GM18870 (cell line): ENCODE measurements around the gene ATP6V0A4.
"Not testable (repeated sequence)": the region's sequence is repeated elsewhere in the genome, so short reads cannot be mapped to it uniquely, and the experiment has no call there.

Source experiments
- ATAC-seq: cut with Tn5 transposase; IDR thresholded peaks from one replicate; pipeline ENCODE4 v1.9.1; 2021; ENCODE audit warnings: moderate library complexity; ENCODE audit not compliant: unreplicated experiment

ATP6V0A4 gene

DNA sequence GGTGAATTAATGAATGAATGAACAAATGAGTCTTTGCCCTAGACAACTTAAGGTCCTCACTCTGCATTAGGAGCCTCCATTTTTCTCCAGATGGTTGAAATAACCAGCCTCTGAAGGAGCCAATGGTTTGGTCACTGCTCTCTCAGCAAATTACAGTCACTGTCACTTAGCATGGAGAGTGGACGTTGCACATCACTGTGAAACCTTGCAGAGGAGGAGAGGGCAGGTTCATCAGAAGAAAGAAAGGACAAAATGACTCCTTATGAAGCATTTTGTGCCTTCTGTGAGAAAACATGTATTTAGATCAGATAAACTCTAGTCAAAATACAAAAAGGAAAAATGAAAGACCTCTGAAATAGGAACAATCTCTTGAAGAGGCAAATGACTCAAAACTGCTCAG is 6.6 kb upstream of the ATP6V0A4 start:
- ATAC-seq, result no peak

DNA sequence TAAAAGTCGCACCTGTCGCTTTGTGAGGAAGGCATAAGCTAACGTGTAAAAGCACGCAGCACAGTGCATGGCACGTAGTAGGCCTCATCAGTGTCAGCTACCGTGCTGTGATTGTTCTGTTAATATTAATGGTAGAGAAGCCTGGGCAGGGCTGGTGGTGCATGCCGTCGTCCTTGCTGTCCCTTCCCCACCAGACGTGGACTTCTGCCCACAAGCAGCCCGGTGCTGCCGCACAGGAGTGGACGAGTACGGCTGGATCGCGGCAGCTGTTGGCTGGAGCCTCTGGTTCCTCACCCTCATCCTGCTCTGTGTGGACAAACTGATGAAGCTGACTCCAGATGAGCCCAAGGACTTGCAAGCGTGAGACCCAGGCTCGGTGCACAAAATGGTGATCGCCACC is 4.7 kb upstream of the ATP6V0A4 start:
- no peak for ATAC-seq

DNA sequence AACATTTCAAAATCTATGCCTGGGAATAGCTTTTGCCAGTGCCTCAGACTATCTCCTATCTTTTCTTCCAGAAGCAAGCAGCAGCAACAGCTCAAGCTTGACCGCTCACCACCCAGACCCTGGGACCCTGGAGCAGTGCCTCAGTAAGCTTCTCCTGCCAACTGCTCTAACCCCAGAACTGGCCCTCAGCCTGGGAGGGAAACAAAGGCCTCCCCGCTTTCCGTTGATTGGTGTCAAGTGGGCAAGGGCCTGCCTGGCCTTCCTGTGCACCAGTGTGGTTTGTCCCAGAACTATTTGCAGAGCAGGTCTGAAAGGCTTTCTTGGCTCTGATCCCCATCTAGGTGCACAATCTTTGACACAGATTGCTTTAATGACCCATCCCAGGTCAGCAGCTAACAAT is 3.3 kb upstream of the ATP6V0A4 start:
- no peak for ATAC-seq

DNA sequence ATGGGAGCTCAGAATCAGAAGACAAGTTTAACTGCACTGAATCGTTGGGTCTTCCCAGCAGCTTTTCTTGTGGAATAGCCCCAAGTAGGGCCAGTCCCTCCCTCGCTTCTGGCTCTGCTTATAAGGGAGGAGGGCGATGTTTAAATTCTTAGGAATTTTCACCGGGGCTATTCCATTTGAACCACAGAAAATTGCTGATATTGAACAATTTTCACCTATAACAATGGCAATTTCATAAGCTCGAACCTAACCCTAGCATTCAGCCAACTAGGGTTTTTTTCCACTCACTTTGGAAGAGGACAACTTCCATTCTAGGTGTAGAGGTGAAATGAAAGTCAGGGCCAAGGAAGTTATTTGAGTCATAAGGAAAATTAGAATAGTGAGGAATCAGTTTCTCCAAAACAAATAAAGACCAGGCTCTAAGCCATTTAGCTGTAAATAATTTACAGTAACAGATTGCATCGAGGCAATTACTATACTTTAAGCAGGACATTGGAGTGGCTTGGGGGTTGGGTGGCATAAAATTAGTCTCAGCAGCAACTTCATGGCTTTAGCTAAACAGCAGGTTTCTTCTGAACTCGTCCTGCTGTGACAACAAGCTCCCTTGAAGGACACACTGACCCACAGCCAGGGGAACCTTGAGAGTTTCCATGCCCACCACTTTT is 1.5 kb upstream of the ATP6V0A4 start:
- ATAC-seq, result no peak

DNA sequence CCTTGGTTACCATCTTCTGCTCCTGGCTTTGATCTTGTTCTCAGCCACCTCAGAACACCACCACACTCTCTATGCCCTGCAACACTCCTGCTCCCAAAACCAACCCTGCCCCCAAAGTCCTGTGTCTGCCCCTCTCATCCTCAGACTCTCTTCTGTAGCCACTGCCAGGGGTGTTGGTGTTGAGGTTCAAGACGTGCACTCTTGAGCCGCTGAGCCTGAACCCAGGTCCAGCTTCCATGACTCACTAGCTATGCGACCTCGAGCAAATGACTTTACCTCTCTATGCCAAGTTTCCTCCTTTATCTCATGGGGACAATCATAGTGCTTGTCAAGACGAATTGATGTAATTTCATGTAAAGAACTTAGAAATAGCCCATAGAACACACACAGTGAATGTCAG is 840 bp upstream of the ATP6V0A4 start:
- ATAC-seq, result no peak

DNA sequence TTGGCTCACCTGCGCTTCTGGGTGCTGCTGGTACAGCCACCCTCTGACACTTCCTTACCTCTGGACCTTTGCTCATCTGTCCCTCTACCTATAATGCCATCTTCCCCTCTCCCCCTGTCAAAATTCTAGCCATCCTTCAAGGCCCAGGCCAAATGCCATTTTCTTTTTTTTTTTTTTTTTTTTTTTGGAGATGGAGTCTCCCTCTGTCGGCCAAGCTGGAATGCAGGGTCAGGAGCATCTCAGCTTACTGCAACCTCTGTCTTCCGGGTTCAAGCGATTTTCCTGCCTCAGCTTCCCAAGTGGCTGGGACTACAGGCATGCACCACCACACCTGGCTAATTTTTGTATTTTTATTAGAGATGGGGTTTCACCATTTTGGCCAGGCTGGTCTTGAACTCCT is 950 bp downstream of the ATP6V0A4 start:
- ATAC-seq, result not testable (repeated sequence)

DNA sequence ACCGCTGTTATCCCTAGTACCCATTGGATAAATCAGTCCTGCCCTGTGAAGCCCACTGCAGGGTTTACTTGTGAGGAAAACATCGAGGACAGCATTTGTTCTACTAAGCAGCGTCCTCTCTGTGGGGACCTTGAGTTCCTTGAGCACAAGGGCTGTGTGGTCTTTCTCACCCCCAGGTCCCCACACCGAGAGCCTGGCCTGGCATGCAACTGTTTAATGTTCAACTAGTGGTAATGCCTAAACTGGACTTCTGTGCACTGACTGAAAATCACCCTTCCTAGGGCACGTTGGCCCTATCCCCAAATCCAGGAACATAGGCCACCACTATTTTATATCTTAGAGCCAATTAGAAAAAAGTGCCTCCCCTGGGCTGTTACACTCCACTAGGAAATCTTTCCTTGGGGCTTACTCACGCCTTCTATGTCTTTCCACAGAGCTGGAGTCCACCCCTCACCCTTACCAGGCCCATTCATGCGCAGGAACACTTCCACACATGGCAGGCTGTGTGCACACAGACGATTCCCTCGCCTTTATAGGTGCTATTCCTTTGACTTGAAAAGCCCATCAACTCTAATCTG is 1.9 kb downstream of the ATP6V0A4 start:
- ATAC-seq, result no peak

DNA sequence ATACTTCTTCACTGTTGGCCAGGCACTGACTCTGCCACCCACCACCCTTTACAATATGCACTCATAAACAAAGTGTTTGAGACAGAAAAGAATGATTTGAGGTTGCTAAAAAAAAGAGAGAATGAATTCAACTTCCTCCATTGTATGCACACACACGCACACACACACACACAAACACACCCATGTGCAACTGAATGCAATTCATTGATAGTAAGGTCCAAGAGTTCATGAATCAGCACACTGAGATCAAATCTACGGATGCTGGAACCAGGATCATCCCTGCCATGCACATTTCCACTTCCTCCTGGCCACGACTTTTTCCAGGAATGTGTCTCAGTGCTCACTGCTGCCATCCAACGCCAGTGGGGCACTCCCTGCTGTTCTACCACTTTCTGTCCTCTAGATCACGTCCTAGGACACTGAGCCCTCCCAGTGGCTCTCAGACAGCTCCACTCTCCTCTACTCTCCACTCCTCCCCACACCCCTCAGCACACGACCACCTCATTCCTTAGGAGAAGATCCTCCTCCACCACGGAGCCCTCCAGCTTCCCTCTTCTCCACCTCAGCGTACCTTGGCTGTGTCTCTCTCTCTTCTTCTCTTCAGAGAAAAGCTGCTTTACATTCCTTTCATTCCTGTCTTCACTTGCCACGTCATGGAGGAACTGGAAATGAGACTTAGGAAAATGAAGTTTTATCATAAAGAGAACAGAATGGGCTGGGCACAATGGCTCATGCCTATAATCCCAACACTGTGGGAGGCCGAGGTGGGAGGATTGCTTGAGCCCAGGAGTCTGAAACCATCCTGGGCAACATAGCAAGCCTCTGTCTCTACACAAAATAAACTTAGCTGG is 12.2 kb downstream of the ATP6V0A4 start:
- ATAC-seq, result no peak

DNA sequence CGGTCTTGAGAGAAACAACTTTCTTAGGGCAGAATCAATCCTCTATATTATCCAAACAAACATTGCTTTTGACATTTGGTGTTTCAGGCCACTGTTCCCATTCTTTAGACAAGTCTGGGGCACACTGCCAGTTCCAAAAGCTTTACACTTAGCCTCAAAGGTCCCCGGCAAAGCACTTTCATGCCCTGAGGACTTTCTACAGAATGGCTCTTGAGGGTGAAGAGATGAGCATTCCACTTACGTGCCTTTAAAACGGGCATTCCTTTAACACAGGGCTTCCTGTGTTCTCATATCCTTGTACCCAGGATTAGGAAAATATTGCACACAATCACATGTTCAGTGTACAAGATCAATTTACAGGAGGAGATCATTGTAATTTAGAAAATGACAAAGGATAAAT is 13.3 kb downstream of the ATP6V0A4 start:
- ATAC-seq, result no peak

DNA sequence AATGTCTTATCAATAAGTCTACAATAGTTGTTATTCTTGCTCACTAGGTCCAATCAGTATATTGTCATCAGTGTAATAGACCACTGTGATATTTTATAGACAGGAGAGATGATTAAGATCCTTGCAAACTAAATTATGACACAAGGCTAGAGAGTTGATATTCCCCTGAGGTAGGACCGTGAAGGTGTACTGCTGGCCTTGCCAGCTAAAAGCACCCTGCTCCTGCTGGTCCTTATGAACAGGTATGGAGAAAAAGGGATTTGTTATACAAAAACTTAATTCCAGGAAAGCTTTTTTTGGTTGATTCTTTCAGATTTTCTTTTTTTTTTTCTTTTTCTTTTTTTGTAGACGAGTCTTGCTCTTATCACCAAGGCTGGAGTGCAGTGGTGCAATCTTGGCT is 17.0 kb downstream of the ATP6V0A4 start:
- no peak for ATAC-seq

DNA sequence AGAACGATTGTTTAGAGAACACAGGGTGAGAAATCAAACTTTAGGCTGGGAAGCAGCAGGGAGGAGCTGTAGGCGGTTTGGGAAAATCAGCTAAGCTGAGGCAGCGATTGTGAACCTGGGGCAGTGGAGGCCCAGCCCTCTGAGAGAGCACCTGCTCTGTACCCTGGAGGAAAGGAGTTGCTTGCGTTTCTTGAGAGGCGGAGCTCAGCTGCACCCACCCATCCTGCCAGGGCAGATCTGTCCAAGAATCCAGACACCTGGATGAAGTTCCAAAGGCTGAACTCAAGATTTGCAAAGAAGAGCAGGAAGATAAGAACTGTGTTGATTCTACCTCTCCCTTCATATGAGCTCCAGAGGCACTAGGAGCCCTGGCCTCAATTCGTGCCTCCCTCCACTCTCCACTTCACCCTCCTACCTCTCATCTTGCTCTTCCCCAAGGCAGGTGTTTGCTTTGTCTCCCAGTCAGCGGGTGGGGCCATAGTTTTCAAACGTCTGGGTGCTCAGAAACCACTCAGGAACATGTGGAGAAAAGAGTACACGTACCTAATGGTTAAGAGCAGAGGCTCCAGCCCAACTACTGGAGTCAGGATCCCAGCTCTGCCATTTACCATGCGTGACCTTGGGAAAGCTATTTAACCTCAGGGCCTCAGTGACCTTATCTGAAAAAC is 21.7 kb downstream of the ATP6V0A4 start:
- ATAC-seq, result no peak

DNA sequence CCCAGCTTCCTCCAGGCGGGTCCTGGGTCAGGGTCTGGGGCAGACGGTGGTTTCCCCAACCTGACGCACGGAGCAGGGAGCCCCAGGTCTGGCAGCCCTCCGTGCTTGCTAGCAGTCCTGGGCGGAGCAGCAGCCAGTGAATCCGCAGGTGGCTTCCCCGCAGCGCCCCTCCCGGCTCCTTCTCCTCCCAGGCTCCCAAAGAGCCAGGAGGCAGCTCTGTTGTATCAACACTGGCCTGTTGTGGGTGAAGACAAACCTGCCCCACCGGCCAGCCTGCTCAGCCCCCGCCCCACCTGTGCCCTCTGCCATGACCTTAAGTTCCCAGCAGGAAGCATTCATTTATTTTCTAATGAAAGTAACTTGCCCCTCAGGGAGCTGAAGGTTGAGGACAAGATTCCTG is 24.2 kb downstream of the ATP6V0A4 start:
- ATAC-seq, result no peak

DNA sequence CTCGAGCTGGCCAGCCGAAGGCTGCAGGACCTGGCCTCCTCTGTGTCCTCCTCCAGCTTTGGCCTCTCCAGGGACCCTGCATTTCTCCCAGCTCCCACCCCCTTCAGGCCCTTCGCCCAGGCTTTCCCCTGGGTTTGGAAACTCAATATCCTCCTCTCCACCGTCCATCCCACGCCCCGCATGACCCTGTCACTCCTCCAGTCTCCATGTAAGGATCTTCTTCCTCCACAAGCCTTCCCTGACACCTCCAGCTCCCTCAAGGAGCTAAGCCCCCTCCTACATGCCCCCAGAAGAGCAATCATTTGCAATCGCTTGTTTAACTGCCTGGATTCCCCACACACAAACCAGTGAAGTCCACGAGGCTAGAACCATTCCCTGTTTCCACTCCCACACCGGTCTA is 24.8 kb downstream of the ATP6V0A4 start:
- ATAC-seq, result no peak

DNA sequence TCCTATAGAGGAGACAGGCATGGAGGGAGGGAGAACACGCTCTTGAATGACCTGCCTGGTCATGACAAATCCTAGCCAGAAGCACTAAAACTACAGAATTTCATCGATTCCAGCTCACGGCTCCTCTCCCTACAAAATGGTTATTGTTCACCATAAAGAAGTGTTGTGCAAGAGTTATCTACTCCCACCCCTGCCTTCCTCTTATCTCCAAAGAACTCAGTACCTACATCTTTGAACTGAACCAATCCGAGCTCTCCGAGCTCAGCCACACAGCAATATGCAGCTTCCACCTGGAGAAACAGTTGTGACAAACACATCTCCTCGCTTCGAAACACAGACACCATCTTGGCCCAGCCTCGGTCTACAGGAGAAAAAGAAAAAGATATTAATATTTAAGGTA is 27.1 kb downstream of the ATP6V0A4 start:
- no peak for ATAC-seq

DNA sequence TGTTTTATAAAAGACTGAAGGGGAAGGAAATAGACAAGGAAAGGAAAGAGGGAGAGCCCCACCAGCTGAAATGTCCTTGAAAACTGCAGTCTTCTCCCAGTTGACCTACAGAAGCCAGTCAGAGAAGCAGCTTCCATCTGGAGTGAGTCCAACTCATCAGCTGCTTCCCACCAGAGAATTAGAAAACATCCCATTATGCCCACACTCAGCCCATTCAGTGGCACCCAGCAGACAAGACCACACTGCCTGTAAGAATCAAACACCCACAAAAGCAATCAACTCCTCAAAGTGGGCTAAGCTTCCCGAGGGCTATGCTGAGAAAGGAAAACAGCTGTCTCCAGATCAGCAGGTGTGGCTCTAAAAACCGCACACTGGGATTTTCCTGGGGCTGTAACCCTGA is 29.8 kb downstream of the ATP6V0A4 start:
- no peak for ATAC-seq

DNA sequence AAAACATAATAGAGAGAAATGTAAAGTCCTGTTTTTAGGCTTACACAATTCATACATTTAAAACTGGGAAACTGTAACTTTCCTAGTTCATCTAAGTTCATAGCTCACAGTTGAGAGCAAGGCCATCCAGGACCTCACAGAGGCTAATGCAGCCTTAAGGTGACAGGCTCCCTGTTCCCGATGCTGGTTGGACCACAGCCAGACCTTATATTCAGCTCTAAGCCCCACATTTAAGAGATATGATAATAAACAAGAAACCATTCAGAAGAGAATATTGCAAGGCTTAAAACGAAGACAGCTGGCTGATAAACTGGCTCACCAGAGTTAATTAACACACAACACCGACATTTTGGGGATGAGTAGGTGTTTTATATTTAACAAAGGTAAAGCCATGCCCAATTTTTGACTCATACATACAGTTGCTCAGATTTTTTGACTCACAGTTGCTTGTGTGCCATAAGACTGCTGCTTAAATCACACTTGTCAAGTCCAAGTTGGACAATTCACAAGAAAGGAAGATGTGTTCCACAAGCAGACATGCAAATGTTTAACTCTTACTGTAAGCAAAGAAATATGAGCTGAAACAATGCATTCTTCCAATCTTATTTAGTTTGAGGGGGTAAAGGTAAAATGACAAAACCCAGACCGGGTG is 41.3 kb downstream of the ATP6V0A4 start:
- ATAC-seq, result no peak

DNA sequence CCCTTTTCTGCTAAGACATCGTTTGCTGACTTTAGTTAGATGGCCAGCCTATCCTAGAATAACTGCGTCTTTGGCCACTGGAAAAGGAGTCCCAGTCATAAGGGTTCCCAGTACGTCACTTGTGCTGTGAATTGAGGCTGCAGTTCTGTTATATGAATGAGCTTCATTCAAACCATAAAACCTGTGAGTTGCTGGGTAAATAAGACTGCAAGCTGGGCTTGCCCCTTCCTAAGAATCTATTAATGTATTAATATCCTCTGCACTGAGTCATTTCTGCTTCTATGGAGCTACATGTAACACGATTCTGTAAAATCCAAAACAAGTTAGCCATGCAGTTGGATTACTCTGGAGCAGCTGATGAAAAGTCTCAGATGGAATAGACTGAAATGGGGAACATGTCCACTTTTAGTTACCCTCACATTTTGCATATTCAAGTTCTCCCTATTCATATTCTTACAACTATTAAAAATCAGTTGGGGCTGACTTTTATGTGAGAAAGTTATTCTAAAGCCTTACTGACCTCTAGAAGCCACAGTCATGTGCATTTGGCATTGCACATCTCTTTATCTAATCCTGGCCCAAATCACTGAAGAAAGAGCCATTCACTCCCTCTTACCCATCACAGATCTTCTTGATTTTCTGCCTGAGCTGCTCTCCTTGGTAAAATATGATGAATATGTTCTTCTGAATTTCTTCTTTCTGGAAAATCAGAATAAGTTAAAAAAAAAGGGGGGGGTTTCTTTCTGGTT is 42.0 kb downstream of the ATP6V0A4 start:
- ATAC-seq, result no peak

DNA sequence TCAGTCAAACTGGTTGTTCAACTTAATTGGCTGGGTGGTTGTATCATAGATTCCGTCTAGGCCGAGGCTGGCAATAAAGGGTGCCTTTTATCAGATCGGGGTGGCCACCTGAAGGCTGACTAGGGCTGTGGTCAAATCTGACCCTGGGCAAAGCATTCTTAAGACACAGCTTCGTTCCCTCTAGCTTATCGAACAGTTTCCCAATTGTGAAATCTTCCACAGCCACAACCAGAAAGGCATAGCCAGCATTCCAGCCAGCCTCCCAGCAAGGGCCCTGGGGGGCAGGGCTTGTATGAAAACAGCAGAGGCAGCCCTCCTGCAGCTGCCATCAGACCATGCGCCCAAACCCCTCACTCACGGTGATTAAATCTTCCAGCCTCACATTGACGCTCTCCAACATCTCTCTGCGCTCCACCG is 42.7 kb downstream of the ATP6V0A4 start:
- no peak for ATAC-seq

DNA sequence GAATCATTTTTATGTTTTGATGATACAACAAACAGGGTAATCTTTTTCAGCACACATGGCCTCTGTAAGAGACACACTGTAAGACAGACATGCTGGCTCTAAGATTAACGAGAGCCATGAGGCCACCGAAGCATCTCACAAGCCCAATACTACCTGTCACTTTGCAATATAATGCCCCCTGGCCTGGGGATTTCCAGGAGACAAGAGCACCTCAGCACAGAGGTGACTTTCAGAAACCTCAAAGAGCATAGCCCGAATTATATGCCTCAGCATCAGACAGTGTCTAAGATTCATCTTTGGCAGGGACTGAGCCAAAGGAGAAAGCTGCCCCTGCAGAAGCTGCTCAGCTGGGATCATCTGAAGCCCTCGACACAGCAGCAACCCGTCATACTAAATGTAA is 44.4 kb downstream of the ATP6V0A4 start:
- no peak for ATAC-seq

DNA sequence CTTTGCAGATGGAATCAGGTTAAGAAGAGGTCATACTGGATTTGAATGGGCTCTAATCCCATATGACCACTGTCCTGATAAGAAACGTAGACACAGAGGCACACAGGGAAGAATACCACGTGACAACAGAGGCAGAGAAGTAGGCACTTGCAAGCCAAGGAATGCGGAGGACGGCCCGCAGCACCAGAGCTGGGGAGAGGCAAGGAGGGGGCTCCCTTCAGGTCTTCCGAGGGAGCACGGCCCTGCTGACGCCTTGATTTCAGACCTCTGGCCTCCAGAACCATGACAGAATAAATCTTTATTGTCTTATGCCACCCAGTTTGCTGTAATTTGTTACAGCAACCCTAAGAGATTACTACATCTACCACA is 44.9 kb downstream of the ATP6V0A4 start:
- no peak for ATAC-seq
